ENCODE results near the gene RASL11B.

DNA sequence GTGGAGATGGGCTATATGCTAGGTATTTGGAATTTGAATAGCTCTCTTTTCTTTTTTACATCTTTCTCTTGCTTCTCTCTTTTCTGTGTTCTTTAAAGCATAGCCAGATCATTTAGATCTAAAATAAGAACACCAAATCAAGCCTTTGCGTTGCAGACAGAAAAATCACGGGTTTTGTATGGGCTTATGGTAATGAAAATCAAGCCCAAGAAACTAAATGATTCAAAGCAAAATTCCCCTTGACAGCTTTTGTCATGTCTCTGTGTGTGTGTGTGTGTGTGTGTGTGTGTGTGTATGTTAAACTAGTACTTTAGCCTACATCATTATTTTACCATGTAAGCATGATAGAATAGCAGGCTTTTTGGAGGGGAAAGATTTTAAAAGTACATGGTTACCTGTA is 1.8 kb upstream of the RASL11B start:
- TF ChIP-seq, protein P1, sequence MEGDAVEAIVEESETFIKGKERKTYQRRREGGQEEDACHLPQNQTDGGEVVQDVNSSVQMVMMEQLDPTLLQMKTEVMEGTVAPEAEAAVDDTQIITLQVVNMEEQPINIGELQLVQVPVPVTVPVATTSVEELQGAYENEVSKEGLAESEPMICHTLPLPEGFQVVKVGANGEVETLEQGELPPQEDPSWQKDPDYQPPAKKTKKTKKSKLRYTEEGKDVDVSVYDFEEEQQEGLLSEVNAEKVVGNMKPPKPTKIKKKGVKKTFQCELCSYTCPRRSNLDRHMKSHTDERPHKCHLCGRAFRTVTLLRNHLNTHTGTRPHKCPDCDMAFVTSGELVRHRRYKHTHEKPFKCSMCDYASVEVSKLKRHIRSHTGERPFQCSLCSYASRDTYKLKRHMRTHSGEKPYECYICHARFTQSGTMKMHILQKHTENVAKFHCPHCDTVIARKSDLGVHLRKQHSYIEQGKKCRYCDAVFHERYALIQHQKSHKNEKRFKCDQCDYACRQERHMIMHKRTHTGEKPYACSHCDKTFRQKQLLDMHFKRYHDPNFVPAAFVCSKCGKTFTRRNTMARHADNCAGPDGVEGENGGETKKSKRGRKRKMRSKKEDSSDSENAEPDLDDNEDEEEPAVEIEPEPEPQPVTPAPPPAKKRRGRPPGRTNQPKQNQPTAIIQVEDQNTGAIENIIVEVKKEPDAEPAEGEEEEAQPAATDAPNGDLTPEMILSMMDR (IDR thresholded peaks at IDR 0.05): no peak
- no peak for TF ChIP-seq ZFX (IDR thresholded peaks at IDR 0.05; ENCODE audit: borderline replicate concordance)
